ENCODE data around the gene KCNV2. TPM values are rescaled to one million over a fixed set of nuclear protein-coding genes. Genes with fewer than 3 reads are reported as not detected.

The KCNV2 gene
- total RNA-seq, 1 donor from 2014 or later = not detected

- Mint-ChIP-seq H3K4me3 (ENCODE audit: unreplicated experiment) (no peak overlapping the region), H3K9me3 (ENCODE audit: low read depth) (peaks cover 4% of the 10 kb centered on the region), H3K4me1 (ENCODE audit: low read depth) (no peaks in the 10 kb centered on the region), H3K36me3 (ENCODE audit: low read depth) (peaks cover 7% of the 10 kb centered on the region), H3K27me3 (ENCODE audit: low read depth) (no peaks in the 10 kb centered on the region), H3K27ac (ENCODE audit: unreplicated experiment) (no peak overlapping the region)
- no peak for TF ChIP-seq CTCF (IDR thresholded peaks at IDR 0.05)
- no peak for DNase-seq (ENCODE audit: low spot score)
These were observed 38.0 kb downstream of the KCNV2 start for GRCh38 chr9:2755285-2755684.

- H3K9me3 Mint-ChIP-seq (ENCODE audit: low read depth) = no peaks in the 10 kb centered on the region
- no peak overlapping the region for H3K4me3 Mint-ChIP-seq (ENCODE audit: unreplicated experiment)
- no peak overlapping the region for H3K27ac Mint-ChIP-seq (ENCODE audit: unreplicated experiment)
- no peaks in the 10 kb centered on the region for H3K4me1 Mint-ChIP-seq (ENCODE audit: low read depth)
- peaks cover 6% of the 10 kb centered on the region for H3K36me3 Mint-ChIP-seq (ENCODE audit: low read depth)
- DNase-seq (ENCODE audit: low spot score) = no peak
- no peaks in the 10 kb centered on the region for H3K27me3 Mint-ChIP-seq (ENCODE audit: low read depth)
- no peak for TF ChIP-seq CTCF (IDR thresholded peaks at IDR 0.05)
These were observed 41.0 kb downstream of the KCNV2 start for GRCh38 chr9:2758162-2758897.

GRCh38 chr9:2758898-2759510 lies 41.7 kb downstream of the KCNV2 start:
- no peak for TF ChIP-seq CTCF (IDR thresholded peaks at IDR 0.05)
- Mint-ChIP-seq H3K27me3 (ENCODE audit: low read depth) (no peaks in the 10 kb centered on the region), H3K4me1 (ENCODE audit: low read depth) (no peaks in the 10 kb centered on the region), H3K9me3 (ENCODE audit: low read depth) (no peaks in the 10 kb centered on the region), H3K36me3 (ENCODE audit: low read depth) (peaks cover 6% of the 10 kb centered on the region), H3K27ac (ENCODE audit: unreplicated experiment) (no peak overlapping the region), H3K4me3 (ENCODE audit: unreplicated experiment) (no peak overlapping the region)
- DNase-seq (ENCODE audit: low spot score) = no peak

- Mint-ChIP-seq H3K27me3 (ENCODE audit: low read depth) (no peaks in the 10 kb centered on the region), H3K36me3 (ENCODE audit: low read depth) (peaks cover 7% of the 10 kb centered on the region), H3K4me1 (ENCODE audit: low read depth) (peaks cover 6% of the 10 kb centered on the region), H3K27ac (ENCODE audit: unreplicated experiment) (no peak overlapping the region), H3K4me3 (ENCODE audit: unreplicated experiment) (no peak overlapping the region), H3K9me3 (ENCODE audit: low read depth) (no peaks in the 10 kb centered on the region)
- DNase-seq (ENCODE audit: low spot score) = no peak
- TF ChIP-seq CTCF (IDR thresholded peaks at IDR 0.05) = no peak
These were observed 44.1 kb downstream of the KCNV2 start for GRCh38 chr9:2761424-2761823.

GRCh38 chr9:2764353-2764752 lies 47.0 kb downstream of the KCNV2 start:
- Mint-ChIP-seq H3K27me3 (ENCODE audit: low read depth) (no peaks in the 10 kb centered on the region), H3K4me3 (ENCODE audit: unreplicated experiment) (no peak overlapping the region), H3K36me3 (ENCODE audit: low read depth) (peaks cover 16% of the 10 kb centered on the region), H3K4me1 (ENCODE audit: low read depth) (peaks cover 14% of the 10 kb centered on the region), H3K27ac (ENCODE audit: unreplicated experiment) (no peak overlapping the region), H3K9me3 (ENCODE audit: low read depth) (no peaks in the 10 kb centered on the region)
- no peak for DNase-seq (ENCODE audit: low spot score)
- TF ChIP-seq CTCF (IDR thresholded peaks at IDR 0.05) = no peak

Data from chondrocyte (in vitro differentiated cells).